Neutrophil (primary cell): ENCODE data around the gene MKLN1.

Experiments used
- H3K27ac ChIP-seq: fragments of 200-600 bp; sonication (generic); 2 replicates; pipeline ENCODE4 v1.5.1; 2016; ENCODE audit warnings: mild to moderate bottlenecking, moderate library complexity
- H3K27me3 ChIP-seq: fragments of 200-600 bp; sonication (generic); 2 replicates; pipeline ENCODE4 v1.6.0; 2016; ENCODE audit warnings: mild to moderate bottlenecking
- H3K36me3 ChIP-seq: fragments of 200-600 bp; sonication (generic); 2 replicates; pipeline ENCODE4 v1.5.1; 2017
- H3K4me1 ChIP-seq, 2 experiments: fragments of 200-600 bp in 1 of 2; sonication (generic) in 1 of 2; 1 replicate in 1 of 2; 2 replicates in 1 of 2; pipeline versions ENCODE4 v1.5.1 to v1.6.1; 2013 to 2016; ENCODE audit warnings: low read depth in 1 of 2, low read length in 1 of 2, mild to moderate bottlenecking in 1 of 2, moderate library complexity in 1 of 2; ENCODE audit not compliant: control insufficient read depth in 1 of 2, insufficient read depth in 1 of 2
- H3K4me3 ChIP-seq, 2 experiments: fragments of 200-600 bp in 1 of 2; sonication (generic) in 1 of 2; 1 replicate in 1 of 2; 2 replicates in 1 of 2; pipeline ENCODE4 v1.5.1; 2013 to 2016; ENCODE audit warnings: low read depth in 1 of 2, low read length in 1 of 2, mild to moderate bottlenecking in 1 of 2, moderate library complexity in 1 of 2
- H3K9me3 ChIP-seq: fragments of 200-600 bp; sonication (generic); 2 replicates; pipeline ENCODE4 v1.5.1; 2016
- CTCF ChIP-seq: fragments of 200-600 bp; sonication (generic); IDR thresholded peaks from 2 replicates; pipeline ENCODE4 v1.5.1; 2016; ENCODE audit warnings: antibody characterized with exemption

Gene MKLN1

GRCh38 chr7:131482800-131483199 lies 155.1 kb downstream of the MKLN1 start:
- no peak overlapping the region for H3K4me3 ChIP-seq
- H3K27me3 ChIP-seq: no peaks in the 10 kb centered on the region
- no peaks in the 10 kb centered on the region for H3K4me1 ChIP-seq
- peaks cover 42% of the 10 kb centered on the region for H3K36me3 ChIP-seq
- no peaks in the 10 kb centered on the region for H3K9me3 ChIP-seq
- TF ChIP-seq CTCF: no peak
- no peak overlapping the region for H3K27ac ChIP-seq

- Histone ChIP-seq H3K4me1 (no peaks in the 10 kb centered on the region), H3K4me3 (no peak overlapping the region), H3K27ac (no peak overlapping the region), H3K36me3 (peaks cover 47% of the 10 kb centered on the region), H3K27me3 (no peaks in the 10 kb centered on the region), H3K9me3 (no peaks in the 10 kb centered on the region)
- TF ChIP-seq CTCF: no peak
These were observed 155.9 kb downstream of the MKLN1 start for GRCh38 chr7:131483586-131483985.

- TF ChIP-seq CTCF: no peak
- Histone ChIP-seq H3K4me3 (no peak overlapping the region), H3K36me3 (peaks cover 35% of the 10 kb centered on the region), H3K27ac (no peak overlapping the region), H3K27me3 (no peaks in the 10 kb centered on the region), H3K4me1 (no peaks in the 10 kb centered on the region), H3K9me3 (no peaks in the 10 kb centered on the region)
These were observed 158.7 kb downstream of the MKLN1 start for GRCh38 chr7:131486346-131486745.

- Histone ChIP-seq H3K36me3 (peaks cover 35% of the 10 kb centered on the region), H3K27ac (no peak overlapping the region), H3K9me3 (no peaks in the 10 kb centered on the region), H3K4me3 (no peak overlapping the region), H3K4me1 (no peaks in the 10 kb centered on the region), H3K27me3 (no peaks in the 10 kb centered on the region)
- no peak for TF ChIP-seq CTCF
These were observed 159.5 kb downstream of the MKLN1 start for GRCh38 chr7:131487217-131487616.

- no peak for TF ChIP-seq CTCF
- H3K27ac ChIP-seq: no peak overlapping the region
- H3K4me3 ChIP-seq: no peak overlapping the region
- peaks cover 35% of the 10 kb centered on the region for H3K36me3 ChIP-seq
- H3K27me3 ChIP-seq: no peaks in the 10 kb centered on the region
- no peaks in the 10 kb centered on the region for H3K4me1 ChIP-seq
- no peaks in the 10 kb centered on the region for H3K9me3 ChIP-seq
These were observed 160.7 kb downstream of the MKLN1 start for GRCh38 chr7:131488361-131488760.

GRCh38 chr7:131489196-131489595 lies 161.5 kb downstream of the MKLN1 start:
- no peak overlapping the region for H3K4me3 ChIP-seq
- no peak overlapping the region for H3K27ac ChIP-seq
- H3K36me3 ChIP-seq: peaks cover 32% of the 10 kb centered on the region
- H3K4me1 ChIP-seq: no peaks in the 10 kb centered on the region
- no peaks in the 10 kb centered on the region for H3K27me3 ChIP-seq
- no peaks in the 10 kb centered on the region for H3K9me3 ChIP-seq
- TF ChIP-seq CTCF: no peak
